Uterus (tissue), 4 donors: ENCODE measurements around the gene LRBA. TPM values are rescaled to one million over a fixed set of nuclear protein-coding genes. Genes with fewer than 3 reads are reported as not detected.

Source experiments
- DNase-seq, 2 donors: peaks; one replicate each; pipeline ENCODE4 v3.0.0-alpha.2; 2019 to 2020
- H3K27ac ChIP-seq, 2 donors: fragments of 200-600 bp; sonication (generic); 1 replicate in 1 of 2; 2 replicates in 1 of 2; pipeline ENCODE4 v1.5.1; 2016 to 2018
- H3K27me3 ChIP-seq, 2 donors: fragments of 200-600 bp; sonication (generic); one replicate each; pipeline ENCODE4 v1.5.1; 2018 to 2019; ENCODE audit warnings: control low read depth in 1 of 2
- H3K36me3 ChIP-seq, 2 donors: fragments of 200-600 bp; sonication (generic); one replicate each; pipeline ENCODE4 v1.5.1; 2019; ENCODE audit warnings: control low read depth in 1 of 2
- H3K4me1 ChIP-seq, 2 donors: fragments of 200-600 bp; sonication (generic); one replicate each; pipeline ENCODE4 v1.5.1; 2018 to 2019; ENCODE audit warnings: control low read depth in 1 of 2
- H3K4me3 ChIP-seq, 2 donors: fragments of 200-600 bp; sonication (generic); 1 replicate in 1 of 2; 2 replicates in 1 of 2; pipeline ENCODE4 v1.5.1; 2018 to 2019; ENCODE audit warnings: mild to moderate bottlenecking in 1 of 2
- H3K9me3 ChIP-seq, 2 donors: fragments of 200-600 bp; sonication (generic); one replicate each; pipeline ENCODE4 v1.5.1; 2019; ENCODE audit warnings: control low read depth in 1 of 2
- CTCF ChIP-seq, 4 experiments: fragments of 200-600 bp in 2 of 4; fragments of 450-650 bp in 2 of 4; sonication (generic) in 2 of 4; IDR thresholded peaks; one replicate each; pipeline ENCODE4 v1.5.1; 2016 to 2019; ENCODE audit warnings: antibody characterized with exemption in 4 of 4, mild to moderate bottlenecking in 2 of 4, moderate library complexity in 1 of 4
- POLR2A ChIP-seq, 2 donors: fragments of 450-650 bp; IDR thresholded peaks; one replicate each; pipeline ENCODE4 v1.6.1; 2016; ENCODE audit warnings: antibody characterized with exemption in 2 of 2, mild to moderate bottlenecking in 1 of 2, moderate library complexity in 1 of 2
- intact Hi-C: fragments of 100-400 bp; cut with DNase I; formaldehyde crosslinking; loops from one replicate; pipeline ENCODE4 v1.15.1; 2023; ENCODE audit warnings: low total_unique reads
- total RNA-seq, 4 donors: library from RNA; depleted of rRNA in 3 of 4; stranded (reverse); fragments of >200 nt in 3 of 4; gene quantifications; one replicate each; pipeline versions ENCODE4 v1.1.0 to v1.2.4, GENCODE V29; 2014 to 2023
- donor health status: DM: yes; HTN: yes; CAD: no.

The LRBA gene
- total RNA-seq, 4 donors from 2014 or later = 32.0 to 126 (median 41.7) TPM

- Histone ChIP-seq H3K4me3 (no peak overlapping the region), H3K27ac (no peak overlapping the region), H3K27me3 (no peaks in the 10 kb centered on the region), H3K36me3 (no peaks in the 10 kb centered on the region), H3K9me3 (peaks cover 0 to 6% of the 10 kb centered on the region in 2 donors), H3K4me1 (no peaks in the 10 kb centered on the region)
- intact Hi-C loops = no loop called here
- DNase-seq = no peak
- TF ChIP-seq POLR2A (IDR thresholded peaks at IDR 0.05) (no peak), CTCF (IDR thresholded peaks at IDR 0.05) (no peak)
Measured at GRCh38 chr4:150875367-150875766, 139.7 kb downstream of the LRBA start.

GRCh38 chr4:150874338-150875226 is 140.5 kb downstream of the LRBA start:
- no peaks in the 10 kb centered on the region for H3K36me3 ChIP-seq
- H3K4me3 ChIP-seq = no peak overlapping the region
- intact Hi-C loops = no loop called here
- no peak for DNase-seq
- H3K27me3 ChIP-seq = no peaks in the 10 kb centered on the region
- no peaks in the 10 kb centered on the region for H3K4me1 ChIP-seq
- TF ChIP-seq CTCF (IDR thresholded peaks at IDR 0.05) (no peak), POLR2A (IDR thresholded peaks at IDR 0.05) (no peak)
- H3K9me3 ChIP-seq = peaks cover 0 to 6% of the 10 kb centered on the region in 2 donors
- H3K27ac ChIP-seq = no peak overlapping the region

GRCh38 chr4:150867148-150867547 is 147.9 kb downstream of the LRBA start:
- Histone ChIP-seq H3K36me3 (no peaks in the 10 kb centered on the region), H3K9me3 (no peaks in the 10 kb centered on the region), H3K27ac (no peak overlapping the region), H3K4me1 (no peaks in the 10 kb centered on the region), H3K4me3 (no peak overlapping the region), H3K27me3 (no peaks in the 10 kb centered on the region)
- intact Hi-C loops = loop anchor here (10.0 kb wide), 1 partner anchor 882 kb away; no protein-coding TSS in a partner anchor
- peak in 1 of 2 donors; percentile 24 for DNase-seq
- TF ChIP-seq CTCF (IDR thresholded peaks at IDR 0.05) = peak; percentile 51 to 64 (median 57)
- TF ChIP-seq POLR2A (IDR thresholded peaks at IDR 0.05) = no peak

- intact Hi-C loops = loop anchor here (10.0 kb wide), 1 partner anchor 879 kb away; no protein-coding TSS in a partner anchor
- no peak overlapping the region for H3K4me3 ChIP-seq
- no peak for DNase-seq
Measured at GRCh38 chr4:150863456-150863855, 151.6 kb downstream of the LRBA start.

More at GRCh38 chr4:150863456-150863855, 151.6 kb downstream of the LRBA start:
- no peaks in the 10 kb centered on the region for H3K36me3 ChIP-seq
- TF ChIP-seq CTCF (IDR thresholded peaks at IDR 0.05) = no peak
- TF ChIP-seq POLR2A (IDR thresholded peaks at IDR 0.05) = no peak
- no peaks in the 10 kb centered on the region for H3K9me3 ChIP-seq
- H3K27ac ChIP-seq = no peak overlapping the region
- H3K4me1 ChIP-seq = no peaks in the 10 kb centered on the region
- H3K27me3 ChIP-seq = no peaks in the 10 kb centered on the region
